K562 (cell line): ENCODE measurements around the gene HAUS3. TPM values are rescaled to one million over a fixed set of nuclear protein-coding genes. Genes with fewer than 3 reads are reported as not detected.
"Not testable (repeated sequence)": the region's sequence is repeated elsewhere in the genome, so short reads cannot be mapped to it uniquely, and the experiment has no call there.

ENCODE experiments used
- ATAC-seq: fragments of 200-7000 bp; cut with Tn5 transposase; 3 replicates; pipeline ENCODE4 v1.9.1; 2020; ENCODE audit warnings: moderate library complexity
- BruUV-seq: library from RNA; stranded (reverse); fragments of 400-500 nt; replicated peaks from 2 replicates; lab custom pipeline; 2021; lab: Mats Ljungman, UMichigan
- CTCF ChIA-PET: fragments of 300-600 bp; formaldehyde crosslinking; extraction: SDS; loops from one replicate; lab custom pipeline; 2021; ENCODE audit warnings: low intra/inter-chr PET ratio; lab: Yijun Ruan, JAX
- POLR2A ChIA-PET: fragments of 300-600, 350-650 bp; sonication (Branson Sonifier 250); formaldehyde crosslinking; extraction: SDS; loops from one replicate; lab custom pipeline; 2021; ENCODE audit warnings: antibody characterized with exemption, inconsistent platforms; lab: Yijun Ruan, JAX
- DNase-seq, 4 experiments: peaks; one replicate each; pipeline versions ENCODE4 v3.0.0 to v3.0.0-alpha.2; 2011 to 2018; ENCODE audit warnings: low spot score in 3 of 4, mixed read lengths in 3 of 4; ENCODE audit errors: extremely low read depth in 1 of 4
- FAIRE-seq: peaks from 2 replicates; lab custom pipeline; 2011; peaks lifted over from hg19 to GRCh38; lab: Jason Lieb, UNC
- H2AFZ ChIP-seq: 2 replicates; pipeline ENCODE4 v1.6.0; 2011; ENCODE audit warnings: low read depth, low read length, control low read depth, inconsistent platforms
- H3K27ac ChIP-seq: fragments of 200-600 bp; 3 replicates; pipeline ENCODE4 v1.8.0; 2011; ENCODE audit warnings: low read depth, mild to moderate bottlenecking, control low read depth, inconsistent platforms, low read length, moderate library complexity, mixed read lengths; ENCODE audit errors: extremely low read depth
- H3K27me3 ChIP-seq, 2 experiments: fragments of 300-600 bp in 1 of 2; 2 replicates in 1 of 2; 3 replicates in 1 of 2; pipeline versions ENCODE4 v1.6.0 to v1.8.0; 2011; ENCODE audit warnings: inconsistent platforms in 2 of 2, low read length in 2 of 2, mild to moderate bottlenecking in 1 of 2, mixed read lengths in 1 of 2, moderate library complexity in 1 of 2; ENCODE audit not compliant: control insufficient read depth in 2 of 2, insufficient read depth in 2 of 2
- H3K36me3 ChIP-seq: fragments of 300-600 bp; 3 replicates; pipeline ENCODE4 v1.8.0; 2011; ENCODE audit warnings: mild to moderate bottlenecking, low read length, inconsistent platforms; ENCODE audit not compliant: control insufficient read depth, insufficient read depth
- H3K4me1 ChIP-seq, 2 experiments: fragments of 200-600 bp in 1 of 2; replicated peaks in 1 of 2; 2 replicates in 1 of 2; 3 replicates in 1 of 2; pipeline versions ENCODE4 v1.5.1 to v1.8.0; 2011; ENCODE audit warnings: inconsistent platforms in 2 of 2, low read length in 2 of 2, mild to moderate bottlenecking in 1 of 2, mixed read lengths in 1 of 2, moderate library complexity in 1 of 2; ENCODE audit not compliant: control insufficient read depth in 2 of 2, insufficient read depth in 2 of 2
- H3K4me2 ChIP-seq: 2 replicates; pipeline ENCODE4 v1.6.1; 2011; ENCODE audit warnings: low read length, control low read depth, inconsistent platforms, mixed read lengths; ENCODE audit not compliant: insufficient read depth
- H3K4me3 ChIP-seq: fragments of 200-600 bp; sonication (generic), shearing (Covaris generic); 2 replicates; pipeline ENCODE4 v1.5.1; 2016; ENCODE audit warnings: control low read depth, inconsistent platforms
- H3K79me2 ChIP-seq: fragments of 200-600 bp; 3 replicates; pipeline ENCODE4 v1.8.0; 2011; ENCODE audit warnings: low read length, inconsistent platforms; ENCODE audit not compliant: control insufficient read depth, insufficient read depth
- H3K9ac ChIP-seq, 2 experiments: 2 replicates each; pipeline versions ENCODE4 v1.6.0 to v1.6.1; 2011; ENCODE audit warnings: low read depth in 2 of 2, low read length in 2 of 2, control low read depth in 1 of 2, inconsistent platforms in 1 of 2, mild to moderate bottlenecking in 1 of 2, mixed read lengths in 1 of 2; ENCODE audit not compliant: insufficient read depth in 1 of 2
- H3K9me1 ChIP-seq: one replicate; pipeline ENCODE4 v1.6.0; 2011; ENCODE audit warnings: inconsistent platforms, mild to moderate bottlenecking, low read length, moderate library complexity; ENCODE audit not compliant: control insufficient read depth, insufficient read depth
- H3K9me3 ChIP-seq: replicated peaks from 2 replicates; pipeline ENCODE4 v1.5.1; 2011; ENCODE audit warnings: low read depth, low read length, inconsistent platforms; ENCODE audit not compliant: control insufficient read depth, insufficient read depth
- H4K20me1 ChIP-seq: replicated peaks from 2 replicates; pipeline ENCODE4 v1.6.1; 2011; ENCODE audit warnings: low read length, inconsistent platforms, mixed read lengths; ENCODE audit not compliant: control insufficient read depth, insufficient read depth
- CHD7 ChIP-seq: fragments of 200-600 bp; sonication (generic); IDR thresholded peaks from one replicate; pipeline ENCODE4 v1.6.1; 2012; ENCODE audit warnings: mild to moderate bottlenecking, low read depth, low read length, inconsistent platforms
- GTF2F1 ChIP-seq: IDR thresholded peaks from 2 replicates; pipeline ENCODE4 v1.6.1; 2011; ENCODE audit warnings: low read depth, low read length, improper control_type of control experiment
- NCOA6 ChIP-seq: fragments of 450-650 bp; IDR thresholded peaks from 2 replicates; pipeline ENCODE4 v1.6.1; 2017; ENCODE audit warnings: mild to moderate bottlenecking
- RBM25 ChIP-seq: fragments of 200-400 bp; formaldehyde crosslinking; IDR thresholded peaks from 2 replicates; pipeline ENCODE4 v1.6.1; 2018; ENCODE audit warnings: low read length, low read depth, moderate library complexity; ENCODE audit not compliant: severe bottlenecking
- WGBS: fragments of 100-300 bp; shearing (Covaris generic); methylation state at CpG from one replicate; pipeline ENCODE4 v1.1.6; 2016; ENCODE audit warnings: low coverage, mixed read lengths; ENCODE audit not compliant: insufficient coverage; ENCODE audit errors: missing lambda C conversion rate; 5-methylcytosine and 5-hydroxymethylcytosine counted together
- in situ Hi-C: fragments of 300-500 bp; cut with MboI; formaldehyde crosslinking; loops from 4 replicates; pipeline ENCODE4 v1.15.0; 2018; ENCODE audit warnings: inconsistent platforms, mixed read lengths
- intact Hi-C: fragments of 100-400 bp; cut with micrococcal nuclease; formaldehyde crosslinking; loops from 2 replicates; pipeline ENCODE4 v1.14.2; 2022
- polyA plus RNA-seq, 8 experiments: library from polyadenylated mRNA; depleted of rRNA in 4 of 8; stranded (reverse) in 5 of 8; unstranded in 3 of 8; fragments of >200 nt; fragmentation: Nextera tagmentation in 2 of 8; fragmentation: Illumina TruSeq in 1 of 8; extraction: Ambion mirVana in 2 of 8; extraction: Trizol in 1 of 8; gene quantifications; 2 replicates each; pipeline versions ENCODE4 v1.2.1 to v1.2.3, GENCODE V29; 2011 to 2014; ENCODE audit warnings: inconsistent platforms in 1 of 8, missing spikeins in 1 of 8
- total RNA-seq, 7 experiments: library from RNA; depleted of rRNA in 6 of 7; stranded (reverse); fragments of >200 nt in 6 of 7; fragmentation: Illumina TruSeq in 2 of 7; extraction: Trizol in 2 of 7; gene quantifications; 2 replicates each; pipeline versions ENCODE4 v1.2.1 to v1.2.3, GENCODE V29; 2011 to 2021; ENCODE audit warnings: low replicate concordance in 1 of 7

HAUS3 gene
- total and polyA plus RNA-seq, 9 of the 15 experiments (the other 6 are each of a cell fraction or from before 2014, with no cell fraction given): 8.9 to 25.7 (median 21.5) TPM

- DNase-seq, H3K36me3 ChIP-seq, H3K4me3 ChIP-seq, H3K9me3 ChIP-seq, ATAC-seq, BruUV-seq, CTCF ChIA-PET, H3K4me2 ChIP-seq, H3K4me1 ChIP-seq, H3K27ac ChIP-seq, H4K20me1 ChIP-seq, H2AFZ ChIP-seq, H3K27me3 ChIP-seq, H3K79me2 ChIP-seq, H3K9me1 ChIP-seq, H3K9ac ChIP-seq, FAIRE-seq, in situ Hi-C loops, intact Hi-C loops: not testable (repeated sequence)
- POLR2A ChIA-PET: interaction anchor here (0.6 kb wide), 1 partner anchor 357 kb away, joined by 3 read pairs; no protein-coding TSS in a partner anchor
- 33% methylated on average over 1 of the region's 1 CpG for WGBS
Measured at GRCh38 chr4:2202789-2203188, 39.1 kb downstream of the HAUS3 start.

GRCh38 chr4:2194496-2194895, 47.4 kb downstream of the HAUS3 start:
- H3K79me2 ChIP-seq: no peaks in the 10 kb centered on the region
- no peaks in the 10 kb centered on the region for H3K36me3 ChIP-seq
- no peaks in the 10 kb centered on the region for H3K9me1 ChIP-seq
- TF ChIP-seq RBM25 (no peak), NCOA6 (no peak), GTF2F1 (no peak), CHD7 (no peak)
- H3K9ac ChIP-seq: no peak overlapping the region
- DNase-seq (no peak), ATAC-seq (no peak), FAIRE-seq (no peak)
- no peaks in the 10 kb centered on the region for H3K9me3 ChIP-seq
- H3K4me3 ChIP-seq: no peak overlapping the region
- in situ Hi-C loops (no loop called here), intact Hi-C loops (no loop called here)
- no peak overlapping the region for H3K27ac ChIP-seq
- 21% methylated on average over 4 of the region's 4 CpGs for WGBS
- H4K20me1 ChIP-seq: no peaks in the 10 kb centered on the region
- ChIA-PET POLR2A (interaction anchor here (0.6 to 0.7 kb wide), 2 partner anchors 108 to 133 kb away, joined by 3 to 4 read pairs; no protein-coding TSS in a partner anchor), CTCF (no interaction called here)
- no peak overlapping the region for H2AFZ ChIP-seq
- no TSS peak for BruUV-seq
- H3K4me1 ChIP-seq: peaks cover 0 to 3% of the 10 kb centered on the region in 2 experiments; a peak in 1 of 5 replicates
- H3K27me3 ChIP-seq: no peaks in the 10 kb centered on the region
- H3K4me2 ChIP-seq: no peak overlapping the region
